HepG2 (cell line): ENCODE results near the gene KDM3B. TPM values are rescaled to one million over a fixed set of nuclear protein-coding genes. Genes with fewer than 3 reads are reported as not detected.

Experiments used
- CTCF ChIP-seq: sonication (generic); formaldehyde crosslinking; IDR thresholded peaks from 2 replicates; pipeline ENCODE4 v1.5.0; 2020; ENCODE audit warnings: mild to moderate bottlenecking, missing genetic modification reagents, moderate library complexity
- HOXA3 ChIP-seq: sonication (generic); formaldehyde crosslinking; IDR thresholded peaks from 2 replicates; pipeline ENCODE4 v1.5.0; 2020; ENCODE audit warnings: missing genetic modification reagents
- JUND ChIP-seq: sonication (generic); formaldehyde crosslinking; IDR thresholded peaks from 2 replicates; pipeline ENCODE4 v1.8.0; 2022; ENCODE audit warnings: mild to moderate bottlenecking, missing genetic modification reagents
- MAX ChIP-seq: IDR thresholded peaks from 2 replicates; pipeline ENCODE4 v1.6.1; 2012; ENCODE audit warnings: inconsistent platforms
- MTF1 ChIP-seq: sonication (generic); formaldehyde crosslinking; IDR thresholded peaks from 2 replicates; pipeline ENCODE4 v1.5.0; 2020; ENCODE audit warnings: missing genetic modification reagents
- MXD3 ChIP-seq: IDR thresholded peaks from 2 replicates; pipeline ENCODE4 v1.6.1; 2016; ENCODE audit warnings: mild to moderate bottlenecking, missing biosample characterization, missing genetic modification reagents
- PITX1 ChIP-seq: sonication (generic); formaldehyde crosslinking; IDR thresholded peaks from 2 replicates; pipeline ENCODE4 v1.5.1; 2020; ENCODE audit warnings: mild to moderate bottlenecking, missing genetic modification reagents
- ZNF282 ChIP-seq: fragments of 450-650 bp; IDR thresholded peaks from 2 replicates; pipeline ENCODE4 v1.6.1; 2018; ENCODE audit not compliant: partially characterized antibody
- ZNF503 ChIP-seq: sonication (generic); formaldehyde crosslinking; IDR thresholded peaks from 2 replicates; pipeline ENCODE4 v1.4.0; 2020; ENCODE audit warnings: missing genetic modification reagents
- ZNF510 ChIP-seq: sonication (generic); formaldehyde crosslinking; IDR thresholded peaks from 2 replicates; pipeline ENCODE4 v1.4.0; 2020; ENCODE audit warnings: low read depth, mild to moderate bottlenecking, missing genetic modification reagents
- ZNF607 ChIP-seq: sonication (generic); formaldehyde crosslinking; IDR thresholded peaks from 2 replicates; pipeline ENCODE4 v1.5.1; 2020; ENCODE audit warnings: missing genetic modification reagents, mild to moderate bottlenecking, borderline replicate concordance
- ZNF616 ChIP-seq: sonication (generic); formaldehyde crosslinking; IDR thresholded peaks from 2 replicates; pipeline ENCODE4 v1.5.0; 2020; ENCODE audit warnings: low read depth, mild to moderate bottlenecking, missing genetic modification reagents
- ZNF629 ChIP-seq: sonication (generic); formaldehyde crosslinking; conservative IDR thresholded peaks from 2 replicates; pipeline ENCODE4 v1.5.0; 2020; ENCODE audit warnings: missing genetic modification reagents
- polyA plus RNA-seq, 8 experiments: library from polyadenylated mRNA; depleted of rRNA in 3 of 8; stranded (reverse) in 7 of 8; unstranded in 1 of 8; fragments of >200 nt; fragmentation: Illumina TruSeq in 4 of 8; extraction: Trizol in 4 of 8; gene quantifications; 2 replicates each; pipeline versions ENCODE4 v1.2.1 to v1.2.3, GENCODE V29; 2011 to 2016; ENCODE audit warnings: low read depth in 4 of 8, missing spikeins in 1 of 8, mixed read lengths in 1 of 8; ENCODE audit not compliant: insufficient read depth in 1 of 8
- total RNA-seq, 5 experiments: library from RNA; depleted of rRNA; stranded (reverse); fragments of >200 nt; fragmentation: Illumina TruSeq; extraction: Trizol; gene quantifications; 2 replicates each; pipeline ENCODE4 v1.2.3, GENCODE V29; 2016; ENCODE audit warnings: low read depth in 1 of 5
- TF ChIP-seq, protein P1 (sequence below): fragments of 450-650 bp; IDR thresholded peaks from 2 replicates; pipeline ENCODE4 v1.6.1; 2017; ENCODE audit warnings: mild to moderate bottlenecking
- TF ChIP-seq, protein P2 (sequence below): sonication (generic); formaldehyde crosslinking; IDR thresholded peaks from 2 replicates; pipeline ENCODE4 v1.8.1; 2022; ENCODE audit warnings: mild to moderate bottlenecking, missing genetic modification reagents
- TF ChIP-seq, protein P3 (sequence below): sonication (generic); formaldehyde crosslinking; IDR thresholded peaks from 2 replicates; pipeline ENCODE4 v1.4.0; 2020; ENCODE audit warnings: mild to moderate bottlenecking, missing genetic modification reagents, borderline replicate concordance
- TF ChIP-seq, protein P4 (sequence below): sonication (generic); formaldehyde crosslinking; IDR thresholded peaks from 2 replicates; pipeline ENCODE4 v1.8.0; 2023; ENCODE audit warnings: mild to moderate bottlenecking, missing genetic modification reagents

The KDM3B gene
- total and polyA plus RNA-seq, 2 of the 13 experiments (the other 11 are each of a cell fraction or from before 2014, with no cell fraction given), result 19.7 to 34.3 TPM

DNA sequence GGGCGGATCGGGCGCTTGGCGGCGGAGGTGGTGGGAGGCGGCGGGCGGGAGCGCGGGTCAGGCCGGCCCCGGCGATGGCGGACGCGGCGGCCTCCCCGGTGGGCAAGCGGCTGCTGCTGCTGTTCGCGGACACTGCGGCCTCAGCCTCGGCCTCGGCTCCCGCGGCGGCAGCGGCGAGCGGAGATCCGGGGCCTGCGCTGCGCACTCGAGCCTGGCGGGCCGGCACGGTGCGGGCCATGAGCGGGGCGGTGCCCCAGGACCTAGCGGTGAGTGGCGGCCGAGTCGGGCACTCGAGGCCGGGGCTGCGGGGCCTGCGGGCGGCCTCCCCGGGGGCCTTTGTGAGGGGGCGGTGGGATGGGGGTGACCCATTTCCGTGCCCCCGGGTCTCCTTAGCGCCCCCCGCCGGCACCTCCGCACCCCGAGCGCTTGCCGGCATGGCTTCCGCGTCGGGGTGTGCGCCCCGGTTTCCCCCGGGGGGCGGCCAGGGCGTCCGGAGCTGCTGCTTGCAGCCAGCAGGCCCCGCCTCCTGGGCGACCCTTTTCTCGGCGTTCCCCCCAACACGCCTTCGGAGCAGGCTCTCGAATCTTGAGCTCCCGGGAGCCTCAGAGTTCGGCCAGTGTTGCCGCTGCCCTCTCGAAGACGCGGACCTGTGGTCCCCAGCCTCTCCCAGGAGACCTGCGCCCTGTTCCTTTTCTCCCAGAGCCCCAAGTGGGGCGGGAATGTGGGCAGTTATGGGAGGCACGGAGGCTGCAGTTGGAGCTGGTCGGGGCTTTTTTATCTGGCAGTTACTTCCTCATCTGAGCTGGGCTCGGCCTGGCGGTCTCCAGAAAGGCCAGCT, 456 bp downstream of the KDM3B start (continued):
- TF ChIP-seq, protein P1, sequence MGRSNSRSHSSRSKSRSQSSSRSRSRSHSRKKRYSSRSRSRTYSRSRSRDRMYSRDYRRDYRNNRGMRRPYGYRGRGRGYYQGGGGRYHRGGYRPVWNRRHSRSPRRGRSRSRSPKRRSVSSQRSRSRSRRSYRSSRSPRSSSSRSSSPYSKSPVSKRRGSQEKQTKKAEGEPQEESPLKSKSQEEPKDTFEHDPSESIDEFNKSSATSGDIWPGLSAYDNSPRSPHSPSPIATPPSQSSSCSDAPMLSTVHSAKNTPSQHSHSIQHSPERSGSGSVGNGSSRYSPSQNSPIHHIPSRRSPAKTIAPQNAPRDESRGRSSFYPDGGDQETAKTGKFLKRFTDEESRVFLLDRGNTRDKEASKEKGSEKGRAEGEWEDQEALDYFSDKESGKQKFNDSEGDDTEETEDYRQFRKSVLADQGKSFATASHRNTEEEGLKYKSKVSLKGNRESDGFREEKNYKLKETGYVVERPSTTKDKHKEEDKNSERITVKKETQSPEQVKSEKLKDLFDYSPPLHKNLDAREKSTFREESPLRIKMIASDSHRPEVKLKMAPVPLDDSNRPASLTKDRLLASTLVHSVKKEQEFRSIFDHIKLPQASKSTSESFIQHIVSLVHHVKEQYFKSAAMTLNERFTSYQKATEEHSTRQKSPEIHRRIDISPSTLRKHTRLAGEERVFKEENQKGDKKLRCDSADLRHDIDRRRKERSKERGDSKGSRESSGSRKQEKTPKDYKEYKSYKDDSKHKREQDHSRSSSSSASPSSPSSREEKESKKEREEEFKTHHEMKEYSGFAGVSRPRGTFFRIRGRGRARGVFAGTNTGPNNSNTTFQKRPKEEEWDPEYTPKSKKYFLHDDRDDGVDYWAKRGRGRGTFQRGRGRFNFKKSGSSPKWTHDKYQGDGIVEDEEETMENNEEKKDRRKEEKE, result no peak
- TF ChIP-seq ZNF629 (no peak; the same call in 1 of the 2 replicates), ZNF282 (no peak), MTF1 (CRISPR knock-in tag) (no peak; the same call in 1 of the 2 replicates), JUND (no peak; the same call in 1 of the 2 replicates), MAX (peak; percentile 22; the same call in 1 of the 2 replicates), ZNF503 (CRISPR knock-in tag) (no peak), ZNF510 (0 out of 2 replicates have a peak, but pooled peaks have one; percentile 24), ZNF616 (CRISPR knock-in tag) (no peak; the same call in 1 of the 2 replicates), CTCF (CRISPR knock-in tag) (peak; percentile 56), MXD3 (CRISPR knock-in tag) (no peak), HOXA3 (peak; percentile 3; the same call in 1 of the 2 replicates), ZNF607 (CRISPR knock-in tag) (no peak), PITX1 (CRISPR knock-in tag) (no peak)
- TF ChIP-seq, protein P2, sequence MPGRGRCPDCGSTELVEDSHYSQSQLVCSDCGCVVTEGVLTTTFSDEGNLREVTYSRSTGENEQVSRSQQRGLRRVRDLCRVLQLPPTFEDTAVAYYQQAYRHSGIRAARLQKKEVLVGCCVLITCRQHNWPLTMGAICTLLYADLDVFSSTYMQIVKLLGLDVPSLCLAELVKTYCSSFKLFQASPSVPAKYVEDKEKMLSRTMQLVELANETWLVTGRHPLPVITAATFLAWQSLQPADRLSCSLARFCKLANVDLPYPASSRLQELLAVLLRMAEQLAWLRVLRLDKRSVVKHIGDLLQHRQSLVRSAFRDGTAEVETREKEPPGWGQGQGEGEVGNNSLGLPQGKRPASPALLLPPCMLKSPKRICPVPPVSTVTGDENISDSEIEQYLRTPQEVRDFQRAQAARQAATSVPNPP, result no peak
- TF ChIP-seq, protein P3, sequence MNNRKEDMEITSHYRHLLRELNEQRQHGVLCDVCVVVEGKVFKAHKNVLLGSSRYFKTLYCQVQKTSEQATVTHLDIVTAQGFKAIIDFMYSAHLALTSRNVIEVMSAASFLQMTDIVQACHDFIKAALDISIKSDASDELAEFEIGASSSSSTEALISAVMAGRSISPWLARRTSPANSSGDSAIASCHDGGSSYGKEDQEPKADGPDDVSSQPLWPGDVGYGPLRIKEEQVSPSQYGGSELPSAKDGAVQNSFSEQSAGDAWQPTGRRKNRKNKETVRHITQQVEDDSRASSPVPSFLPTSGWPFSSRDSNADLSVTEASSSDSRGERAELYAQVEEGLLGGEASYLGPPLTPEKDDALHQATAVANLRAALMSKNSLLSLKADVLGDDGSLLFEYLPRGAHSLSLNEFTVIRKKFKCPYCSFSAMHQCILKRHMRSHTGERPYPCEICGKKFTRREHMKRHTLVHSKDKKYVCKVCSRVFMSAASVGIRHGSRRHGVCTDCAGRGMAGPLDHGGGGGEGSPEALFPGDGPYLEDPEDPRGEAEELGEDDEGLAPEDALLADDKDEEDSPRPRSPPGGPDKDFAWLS (CRISPR knock-in tag), result no peak
- TF ChIP-seq, protein P4, sequence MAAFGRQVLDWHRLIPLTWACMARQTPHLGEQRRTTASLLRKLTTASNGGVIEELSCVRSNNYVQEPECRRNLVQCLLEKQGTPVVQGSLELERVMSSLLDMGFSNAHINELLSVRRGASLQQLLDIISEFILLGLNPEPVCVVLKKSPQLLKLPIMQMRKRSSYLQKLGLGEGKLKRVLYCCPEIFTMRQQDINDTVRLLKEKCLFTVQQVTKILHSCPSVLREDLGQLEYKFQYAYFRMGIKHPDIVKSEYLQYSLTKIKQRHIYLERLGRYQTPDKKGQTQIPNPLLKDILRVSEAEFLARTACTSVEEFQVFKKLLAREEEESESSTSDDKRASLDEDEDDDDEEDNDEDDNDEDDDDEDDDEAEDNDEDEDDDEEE, result peak; percentile 56; the same call in 1 of the 2 replicates
